Endothelial cell of umbilical vein (primary cell): Measurements from ENCODE around the gene ARHGAP10. TPM values are rescaled to one million over a fixed set of nuclear protein-coding genes. Genes with fewer than 3 reads are reported as not detected.

Experiments
- BruUV-seq: library from RNA; stranded (reverse); fragments of 400-500 nt; replicated peaks from 2 replicates; lab custom pipeline; 2021; lab: Mats Ljungman, UMichigan
- CTCF ChIA-PET: fragments of 300-600, 350-600 bp; sonication (Branson Sonifier 250); formaldehyde crosslinking; loops from one replicate; lab custom pipeline; 2021; ENCODE audit warnings: antibody characterized with exemption, inconsistent platforms; lab: Charles Lee
- POLR2A ChIA-PET: fragments of 300-600, 350-600 bp; sonication (Branson Sonifier 250); formaldehyde crosslinking; loops from one replicate; lab custom pipeline; 2021; ENCODE audit warnings: antibody characterized with exemption, inconsistent platforms; lab: Charles Lee
- DNase-seq: peaks from one replicate; pipeline ENCODE4 v3.0.0-alpha.2; 2011; ENCODE audit warnings: low read depth, low spot score
- FAIRE-seq: peaks from 2 replicates; lab custom pipeline; 2011; peaks lifted over from hg19 to GRCh38; lab: Jason Lieb, UNC
- H2AFZ ChIP-seq: 2 replicates; pipeline ENCODE4 v1.6.0; 2012; ENCODE audit warnings: low read depth, low read length, control low read depth, inconsistent platforms
- H3K27ac ChIP-seq: 2 replicates; pipeline ENCODE4 v1.5.1; 2011; ENCODE audit warnings: low read depth, mild to moderate bottlenecking, control low read depth, low read length, moderate library complexity; ENCODE audit not compliant: insufficient read depth
- H3K27me3 ChIP-seq, 2 experiments: 2 replicates each; pipeline versions ENCODE4 v1.6.0 to v1.6.1; 2011; ENCODE audit warnings: low read length in 2 of 2, mixed read lengths in 1 of 2; ENCODE audit not compliant: control insufficient read depth in 2 of 2, insufficient read depth in 2 of 2
- H3K36me3 ChIP-seq, 2 experiments: 2 replicates in 1 of 2; 3 replicates in 1 of 2; pipeline ENCODE4 v1.5.1; 2011; ENCODE audit warnings: low read length in 2 of 2, mild to moderate bottlenecking in 1 of 2, moderate library complexity in 1 of 2; ENCODE audit not compliant: control insufficient read depth in 2 of 2, insufficient read depth in 2 of 2; ENCODE audit errors: extremely low read depth in 1 of 2
- H3K4me1 ChIP-seq: 3 replicates; pipeline ENCODE4 v1.5.1; 2011; ENCODE audit warnings: mild to moderate bottlenecking, low read length; ENCODE audit not compliant: control insufficient read depth, insufficient read depth; ENCODE audit errors: extremely low read depth
- H3K4me2 ChIP-seq: 2 replicates; pipeline ENCODE4 v1.6.1; 2011; ENCODE audit warnings: low read length, control low read depth, mixed read lengths; ENCODE audit not compliant: insufficient read depth
- H3K4me3 ChIP-seq, 3 experiments: fragments of 200-600 bp in 1 of 3; sonication (generic), shearing (Covaris generic) in 1 of 3; replicated peaks in 1 of 3; 2 replicates each; pipeline ENCODE4 v1.5.1; 2011 to 2016; ENCODE audit warnings: control low read depth in 3 of 3, low read length in 3 of 3, mild to moderate bottlenecking in 2 of 3, inconsistent platforms in 1 of 3, low read depth in 1 of 3, moderate library complexity in 1 of 3; ENCODE audit not compliant: insufficient read depth in 1 of 3
- H3K79me2 ChIP-seq: 2 replicates; pipeline ENCODE4 v1.6.0; 2012; ENCODE audit warnings: low read length, inconsistent platforms; ENCODE audit not compliant: control insufficient read depth, insufficient read depth
- H3K9ac ChIP-seq: replicated peaks from 2 replicates; pipeline ENCODE3; 2011; ENCODE audit warnings: low read length, control low read depth; ENCODE audit not compliant: insufficient read depth; ENCODE audit errors: extremely low read depth
- H3K9me1 ChIP-seq: replicated peaks from 3 replicates; pipeline ENCODE4 v1.6.0; 2011; ENCODE audit warnings: mild to moderate bottlenecking, low read length; ENCODE audit not compliant: control insufficient read depth, insufficient read depth; ENCODE audit errors: extremely low read depth
- H3K9me3 ChIP-seq: replicated peaks from 2 replicates; pipeline ENCODE4 v1.5.1; 2012; ENCODE audit warnings: low read length, inconsistent platforms; ENCODE audit not compliant: control insufficient read depth, insufficient read depth
- H4K20me1 ChIP-seq: replicated peaks from 2 replicates; pipeline ENCODE3; 2011; ENCODE audit warnings: mild to moderate bottlenecking, low read length; ENCODE audit not compliant: control insufficient read depth, insufficient read depth; ENCODE audit errors: extremely low read depth
- CTCF ChIP-seq, 2 donors: IDR thresholded peaks; 1 replicate in 1 of 2; 2 replicates in 1 of 2; pipeline ENCODE4 v1.5.1; 2011; ENCODE audit warnings: low read length in 2 of 2, mild to moderate bottlenecking in 2 of 2, moderate library complexity in 2 of 2, control low read depth in 1 of 2, inconsistent platforms in 1 of 2, low read depth in 1 of 2; ENCODE audit not compliant: insufficient read depth in 1 of 2; ENCODE audit errors: extremely low read depth in 1 of 2
- EZH2 ChIP-seq: IDR thresholded peaks from 2 replicates; pipeline ENCODE4 v1.6.1; 2012; ENCODE audit warnings: borderline replicate concordance, low read depth, mild to moderate bottlenecking, moderate library complexity, low read length, inconsistent platforms; ENCODE audit not compliant: severe bottlenecking
- FOS ChIP-seq: IDR thresholded peaks from 2 replicates; pipeline ENCODE4 v1.6.1; 2011; ENCODE audit warnings: mild to moderate bottlenecking, low read length, moderate library complexity, borderline replicate concordance; ENCODE audit not compliant: insufficient read depth
- GATA2 ChIP-seq: IDR thresholded peaks from 2 replicates; pipeline ENCODE4 v1.7.0; 2011; ENCODE audit warnings: low read depth, mild to moderate bottlenecking, moderate library complexity, mixed read lengths, low read length; ENCODE audit not compliant: insufficient read length, insufficient read depth
- JUN ChIP-seq: IDR thresholded peaks from 2 replicates; pipeline ENCODE4 v1.6.1; 2011; ENCODE audit warnings: borderline replicate concordance, low read depth; ENCODE audit not compliant: insufficient read length, insufficient read depth
- MAX ChIP-seq: IDR thresholded peaks from 2 replicates; pipeline ENCODE4 v1.6.1; 2011; ENCODE audit not compliant: insufficient read depth, insufficient read length
- MYC ChIP-seq: IDR thresholded peaks from one replicate; pipeline ENCODE4 v1.6.1; 2011; ENCODE audit warnings: mild to moderate bottlenecking, low read depth, low read length
- POLR2A ChIP-seq: IDR thresholded peaks from 2 replicates; pipeline ENCODE4 v1.6.1; 2012; ENCODE audit warnings: low read depth, mild to moderate bottlenecking, control low read depth, low read length
- POLR2AphosphoS5 ChIP-seq: IDR thresholded peaks from 2 replicates; pipeline ENCODE4 v1.6.1; 2012; ENCODE audit warnings: low read depth, mild to moderate bottlenecking, control low read depth, low read length, moderate library complexity; ENCODE audit not compliant: insufficient read depth
- dilution Hi-C: fragments of 300-500 bp; cut with MboI; formaldehyde crosslinking; loops from one replicate; pipeline ENCODE4 v1.15.0; 2019; ENCODE audit warnings: low sequenced_read_pairs; ENCODE audit not compliant: extremely low pct_ligation_motif_present
- intact Hi-C: fragments of 100-400 bp; cut with micrococcal nuclease; formaldehyde crosslinking; loops from one replicate; pipeline ENCODE4 v1.10.0; 2022
- polyA plus RNA-seq, 4 experiments: library from polyadenylated mRNA; depleted of rRNA in 3 of 4; stranded (reverse) in 3 of 4; unstranded in 1 of 4; fragments of >200 nt; gene quantifications; 2 replicates each; pipeline versions ENCODE4 v1.2.1 to v1.2.3, GENCODE V29; 2011 to 2012; ENCODE audit warnings: missing spikeins in 1 of 4
- total RNA-seq: library from RNA; stranded (reverse); gene quantifications from 2 replicates; pipeline ENCODE4 v1.2.3, GENCODE V29; 2021

The ARHGAP10 gene
- total and polyA plus RNA-seq, 2 donors (not counting 3 experiments of a cell fraction or from before 2014, with no cell fraction given): 20.4 to 36.7 TPM

GRCh38 chr4:147980586-147980985 lies 248.7 kb downstream of the ARHGAP10 start:
- H3K9me1 ChIP-seq: no peaks in the 10 kb centered on the region
- H2AFZ ChIP-seq: no peak overlapping the region
- peaks cover 7% of the 10 kb centered on the region for H3K79me2 ChIP-seq
- no peaks in the 10 kb centered on the region for H4K20me1 ChIP-seq
- H3K9ac ChIP-seq: no peak overlapping the region
- BruUV-seq: no TSS peak
- CTCF ChIA-PET: interaction anchor here (0.7 kb wide), 1 partner anchor 11 kb away, joined by 3 read pairs; no protein-coding TSS in a partner anchor
- H3K36me3 ChIP-seq: no peaks in the 10 kb centered on the region
- no peak overlapping the region for H3K27ac ChIP-seq
- POLR2A ChIA-PET: no interaction called here
- H3K9me3 ChIP-seq: no peaks in the 10 kb centered on the region
- DNase-seq: no peak
- no peaks in the 10 kb centered on the region for H3K4me1 ChIP-seq
- peak; percentile 42 for FAIRE-seq
- intact Hi-C loops (loop anchor here (5.0 to 10.0 kb wide), 3 partner anchors 374 to 872 kb away; no protein-coding TSS in a partner anchor), dilution Hi-C loops (no loop called here)
- H3K27me3 ChIP-seq: no peaks in the 10 kb centered on the region
- no peak overlapping the region for H3K4me2 ChIP-seq
- no peak overlapping the region for H3K4me3 ChIP-seq
- TF ChIP-seq CTCF (IDR thresholded peaks at IDR 0.05; ENCODE audit: extremely low read depth in 1 of 2, insufficient read depth in 1 of 2, low read depth in 1 of 2, low read length in 2 of 2): no peak
- TF ChIP-seq GATA2: no peak
- TF ChIP-seq MAX: no peak
- no peak for TF ChIP-seq POLR2A
- TF ChIP-seq JUN: no peak
- no peak for TF ChIP-seq FOS
- no peak for TF ChIP-seq POLR2AphosphoS5
- no peak for TF ChIP-seq MYC
- TF ChIP-seq EZH2: no peak
